ENCODE results near the gene PLA2G5. TPM values are rescaled to one million over a fixed set of nuclear protein-coding genes. Genes with fewer than 3 reads are reported as not detected.
"Not testable (repeated sequence)": the region's sequence is repeated elsewhere in the genome, so short reads cannot be mapped to it uniquely, and the experiment has no call there.

PLA2G5 gene
- total RNA-seq, 4 donors from 2014 or later, result 0.78 to 4.0 TPM; not detected in 2

- no peak overlapping the region for H3K4me3 ChIP-seq (ENCODE audit: low read depth, poor library complexity, severe bottlenecking)
- intact Hi-C loops (cut with DNase I; ENCODE audit: low total_unique reads), result no loop called here
- DNase-seq (ENCODE audit: low spot score in 2 of 2), result no peak
- 65 to 71% methylated on average over 1 of the region's 1 CpG for WGBS, 2 donors
- no peak for TF ChIP-seq CTCF (IDR thresholded peaks at IDR 0.05)
Observed at GRCh38 chr1:20048563-20048962, 21.4 kb upstream of the PLA2G5 start.

- H3K4me3 ChIP-seq (ENCODE audit: low read depth, poor library complexity, severe bottlenecking); DNase-seq (ENCODE audit: low spot score in 2 of 2); intact Hi-C loops (cut with DNase I; ENCODE audit: low total_unique reads): not testable (repeated sequence)
- WGBS, 2 donors, result 79 to 92% methylated on average over 1 of the region's 1 CpG
Observed at GRCh38 chr1:20049056-20049798, 20.8 kb upstream of the PLA2G5 start.

GRCh38 chr1:20051218-20051829 lies 18.7 kb upstream of the PLA2G5 start:
- intact Hi-C loops (cut with DNase I; ENCODE audit: low total_unique reads), result no loop called here
- TF ChIP-seq POLR2A (IDR thresholded peaks at IDR 0.05), result no peak
- TF ChIP-seq CTCF (IDR thresholded peaks at IDR 0.05), result no peak
- no peak for DNase-seq (ENCODE audit: low spot score in 2 of 2)
- no peak overlapping the region for H3K4me3 ChIP-seq (ENCODE audit: low read depth, poor library complexity, severe bottlenecking)

GRCh38 chr1:20052386-20052785 lies 17.6 kb upstream of the PLA2G5 start:
- DNase-seq (ENCODE audit: low spot score in 2 of 2), result no peak
- H3K4me3 ChIP-seq (ENCODE audit: low read depth, poor library complexity, severe bottlenecking), result no peak overlapping the region
- 78 to 84% methylated on average over 2 of the region's 2 CpGs for WGBS, 2 donors
- intact Hi-C loops (cut with DNase I; ENCODE audit: low total_unique reads), result no loop called here
- TF ChIP-seq POLR2A (IDR thresholded peaks at IDR 0.05) (no peak), CTCF (IDR thresholded peaks at IDR 0.05) (no peak)

GRCh38 chr1:20057886-20058420 lies 12.0 kb upstream of the PLA2G5 start:
- no peak overlapping the region for H3K4me3 ChIP-seq (ENCODE audit: low read depth, poor library complexity, severe bottlenecking)
- intact Hi-C loops (cut with DNase I; ENCODE audit: low total_unique reads), result no loop called here
- TF ChIP-seq POLR2A (IDR thresholded peaks at IDR 0.05) (no peak), CTCF (IDR thresholded peaks at IDR 0.05) (no peak)
- DNase-seq (ENCODE audit: low spot score in 2 of 2), result no peak
- WGBS, 2 donors, result 56 to 69% methylated on average over 5 of the region's 5 CpGs

GRCh38 chr1:20058531-20058930 lies 11.5 kb upstream of the PLA2G5 start:
- H3K4me3 ChIP-seq (ENCODE audit: low read depth, poor library complexity, severe bottlenecking), result no peak overlapping the region
- 0% methylated on average over 1 of the region's 1 CpG for WGBS, 2 donors
- TF ChIP-seq CTCF (IDR thresholded peaks at IDR 0.05), result no peak
- no peak for TF ChIP-seq POLR2A (IDR thresholded peaks at IDR 0.05)
- DNase-seq (ENCODE audit: low spot score in 2 of 2), result no peak
- intact Hi-C loops (cut with DNase I; ENCODE audit: low total_unique reads), result no loop called here

All from lower leg skin (tissue), 4 donors.